Neural progenitor cell (in vitro differentiated cells): ENCODE results near the gene ENSA. TPM values are rescaled to one million over a fixed set of nuclear protein-coding genes. Genes with fewer than 3 reads are reported as not detected.

Experiments
- DNase-seq: peaks from one replicate; pipeline ENCODE4 v3.0.0-alpha.2; 2016; ENCODE audit warnings: low spot score
- H2AFZ ChIP-seq: fragments of 200-600 bp; sonication (generic); replicated peaks from 2 replicates; pipeline ENCODE4 v1.6.1; 2016; ENCODE audit warnings: antibody characterized with exemption
- H3F3A ChIP-seq: fragments of 200-600 bp; sonication (generic); 2 replicates; pipeline ENCODE4 v1.6.1; 2016; ENCODE audit warnings: antibody characterized with exemption, low read depth
- H3K27ac ChIP-seq: fragments of 200-600 bp; sonication (generic); 2 replicates; pipeline ENCODE4 v1.5.1; 2016; ENCODE audit warnings: mild to moderate bottlenecking
- H3K27me3 ChIP-seq: fragments of 200-600 bp; sonication (generic); 2 replicates; pipeline ENCODE4 v1.6.1; 2016; ENCODE audit warnings: mild to moderate bottlenecking, moderate library complexity
- H3K36me3 ChIP-seq: fragments of 200-600 bp; sonication (generic); 2 replicates; pipeline ENCODE4 v1.5.1; 2016
- H3K4me1 ChIP-seq: fragments of 200-600 bp; sonication (generic); 2 replicates; pipeline ENCODE4 v1.6.1; 2016; ENCODE audit warnings: mixed run types
- H3K4me2 ChIP-seq: fragments of 200-600 bp; sonication (generic); 2 replicates; pipeline ENCODE4 v1.6.1; 2016
- H3K4me3 ChIP-seq: fragments of 200-600 bp; sonication (generic); 2 replicates; pipeline ENCODE4 v1.5.1; 2016
- H3K79me2 ChIP-seq: fragments of 200-600 bp; sonication (generic); 2 replicates; pipeline ENCODE4 v1.6.1; 2016; ENCODE audit warnings: low read depth
- H3K9ac ChIP-seq: fragments of 200-600 bp; sonication (generic); 2 replicates; pipeline ENCODE4 v1.6.1; 2016
- H3K9me3 ChIP-seq: fragments of 200-600 bp; sonication (generic); 2 replicates; pipeline ENCODE4 v1.5.1; 2016; ENCODE audit warnings: low read depth
- H4K20me1 ChIP-seq: fragments of 200-600 bp; sonication (generic); 2 replicates; pipeline ENCODE4 v1.6.1; 2016; ENCODE audit warnings: low read depth
- H3K27ac Mint-ChIP-seq: 3 replicates; pipeline ENCODE4 v1.8.0; 2021; ENCODE audit warnings: mixed read lengths
- H3K27me3 Mint-ChIP-seq: 2 replicates; pipeline ENCODE4 v1.8.0; 2022; ENCODE audit warnings: low read depth, mild to moderate bottlenecking, inconsistent platforms, moderate library complexity, mixed read lengths; ENCODE audit not compliant: insufficient read depth
- H3K36me3 Mint-ChIP-seq: 3 replicates; pipeline ENCODE4 v1.8.0; 2021; ENCODE audit warnings: mixed read lengths
- H3K4me1 Mint-ChIP-seq: 3 replicates; pipeline ENCODE4 v1.8.0; 2021; ENCODE audit warnings: mixed read lengths
- H3K4me3 Mint-ChIP-seq: 3 replicates; pipeline ENCODE4 v1.8.0; 2021; ENCODE audit warnings: mild to moderate bottlenecking, moderate library complexity, mixed read lengths
- H3K9me3 Mint-ChIP-seq: 3 replicates; pipeline ENCODE4 v1.8.0; 2020; ENCODE audit warnings: mixed read lengths
- EZH2 ChIP-seq: fragments of 200-600 bp; sonication (generic); IDR thresholded peaks from 2 replicates; pipeline ENCODE4 v1.6.1; 2017; ENCODE audit warnings: antibody characterized with exemption, mild to moderate bottlenecking, moderate library complexity
- EZH2phosphoT487 ChIP-seq: fragments of 200-600 bp; sonication (generic); IDR thresholded peaks from 2 replicates; pipeline ENCODE4 v1.6.1; 2017; ENCODE audit warnings: antibody characterized with exemption
- total RNA-seq: library from RNA; depleted of rRNA; stranded (reverse); fragments of >200 nt; gene quantifications from 2 replicates; pipeline ENCODE4 v1.2.3, GENCODE V29; 2015; ENCODE audit warnings: low replicate concordance
- TF ChIP-seq, protein P1 (sequence below): fragments of 200-600 bp; sonication (generic); IDR thresholded peaks from 2 replicates; pipeline ENCODE4 v1.5.1; 2017; ENCODE audit warnings: antibody characterized with exemption, mild to moderate bottlenecking

ENSA gene
- total RNA-seq, 1 donor from 2014 or later: 201 TPM

DNA sequence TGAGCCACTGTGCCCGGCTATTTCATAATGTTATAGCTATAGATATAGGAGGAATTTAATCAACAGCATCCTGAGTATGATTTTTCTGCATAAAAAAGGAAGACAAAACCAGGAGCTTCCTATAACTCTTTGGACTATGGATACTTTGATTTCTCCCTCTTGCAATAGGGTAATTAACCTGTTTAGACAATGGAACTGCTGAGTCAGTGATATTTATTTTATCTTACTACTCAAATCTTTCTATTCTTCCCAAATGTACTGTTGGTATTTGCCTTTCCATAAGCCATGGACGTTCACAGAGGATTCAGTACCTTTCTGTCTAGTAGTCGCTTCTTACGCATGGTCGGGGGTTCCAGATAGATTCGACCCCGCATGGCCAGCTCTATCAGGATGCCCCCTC is 33.9 kb upstream of the ENSA start:
- H3K36me3 ChIP-seq: peaks cover 5% of the 10 kb centered on the region
- Mint-ChIP-seq H3K36me3 (peaks cover 22% of the 10 kb centered on the region), H3K27ac (no peak overlapping the region)

DNA sequence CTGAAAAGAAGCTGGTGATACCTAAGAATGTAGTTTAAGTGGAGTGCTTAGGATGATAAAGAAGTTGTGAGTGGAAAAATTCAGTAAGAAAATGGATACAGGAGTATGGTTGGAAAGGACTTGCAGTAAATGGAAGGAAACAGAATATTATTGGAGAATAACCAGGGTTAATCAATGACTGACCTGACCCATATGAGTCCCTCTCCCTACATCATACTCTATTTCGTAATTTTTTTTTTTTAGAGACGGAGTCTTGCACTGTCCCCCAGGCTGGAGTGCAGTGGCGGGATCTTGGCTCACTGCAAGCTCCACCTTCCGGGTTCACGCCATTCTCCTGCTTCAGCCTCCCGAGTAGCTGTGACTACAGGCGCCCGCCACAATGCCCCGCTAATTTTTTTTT is 33.4 kb upstream of the ENSA start:
- Histone ChIP-seq H3F3A (no peaks in the 10 kb centered on the region), H3K4me2 (no peak overlapping the region), H3K79me2 (no peaks in the 10 kb centered on the region), H3K36me3 (peaks cover 5% of the 10 kb centered on the region), H3K9ac (no peak overlapping the region), H3K27me3 (no peaks in the 10 kb centered on the region), H3K27ac (no peak overlapping the region), H4K20me1 (no peaks in the 10 kb centered on the region), H3K9me3 (no peaks in the 10 kb centered on the region), H2AFZ (no peak overlapping the region), H3K4me1 (no peaks in the 10 kb centered on the region), H3K4me3 (no peak overlapping the region)
- Mint-ChIP-seq H3K27ac (no peak overlapping the region), H3K4me3 (no peak overlapping the region), H3K36me3 (peaks cover 21% of the 10 kb centered on the region), H3K27me3 (no peaks in the 10 kb centered on the region), H3K4me1 (no peaks in the 10 kb centered on the region), H3K9me3 (no peaks in the 10 kb centered on the region)
- no peak for DNase-seq
- TF ChIP-seq EZH2phosphoT487 (no peak), EZH2 (no peak)
- TF ChIP-seq, protein P1, sequence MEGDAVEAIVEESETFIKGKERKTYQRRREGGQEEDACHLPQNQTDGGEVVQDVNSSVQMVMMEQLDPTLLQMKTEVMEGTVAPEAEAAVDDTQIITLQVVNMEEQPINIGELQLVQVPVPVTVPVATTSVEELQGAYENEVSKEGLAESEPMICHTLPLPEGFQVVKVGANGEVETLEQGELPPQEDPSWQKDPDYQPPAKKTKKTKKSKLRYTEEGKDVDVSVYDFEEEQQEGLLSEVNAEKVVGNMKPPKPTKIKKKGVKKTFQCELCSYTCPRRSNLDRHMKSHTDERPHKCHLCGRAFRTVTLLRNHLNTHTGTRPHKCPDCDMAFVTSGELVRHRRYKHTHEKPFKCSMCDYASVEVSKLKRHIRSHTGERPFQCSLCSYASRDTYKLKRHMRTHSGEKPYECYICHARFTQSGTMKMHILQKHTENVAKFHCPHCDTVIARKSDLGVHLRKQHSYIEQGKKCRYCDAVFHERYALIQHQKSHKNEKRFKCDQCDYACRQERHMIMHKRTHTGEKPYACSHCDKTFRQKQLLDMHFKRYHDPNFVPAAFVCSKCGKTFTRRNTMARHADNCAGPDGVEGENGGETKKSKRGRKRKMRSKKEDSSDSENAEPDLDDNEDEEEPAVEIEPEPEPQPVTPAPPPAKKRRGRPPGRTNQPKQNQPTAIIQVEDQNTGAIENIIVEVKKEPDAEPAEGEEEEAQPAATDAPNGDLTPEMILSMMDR: no peak

More for the DNA sequence above, 33.9 kb upstream of the ENSA start:
- Histone ChIP-seq H3F3A (no peaks in the 10 kb centered on the region), H3K4me2 (no peak overlapping the region), H3K27ac (no peak overlapping the region), H3K79me2 (no peaks in the 10 kb centered on the region), H2AFZ (no peak overlapping the region), H4K20me1 (no peaks in the 10 kb centered on the region), H3K9me3 (no peaks in the 10 kb centered on the region), H3K9ac (no peak overlapping the region), H3K4me1 (no peaks in the 10 kb centered on the region), H3K4me3 (no peak overlapping the region), H3K27me3 (no peaks in the 10 kb centered on the region)
- TF ChIP-seq, protein P1: no peak
- no peak for TF ChIP-seq EZH2phosphoT487
- no peak for TF ChIP-seq EZH2
- Mint-ChIP-seq H3K4me3 (no peak overlapping the region), H3K4me1 (no peaks in the 10 kb centered on the region), H3K27me3 (no peaks in the 10 kb centered on the region), H3K9me3 (no peaks in the 10 kb centered on the region)
- DNase-seq: no peak

DNA sequence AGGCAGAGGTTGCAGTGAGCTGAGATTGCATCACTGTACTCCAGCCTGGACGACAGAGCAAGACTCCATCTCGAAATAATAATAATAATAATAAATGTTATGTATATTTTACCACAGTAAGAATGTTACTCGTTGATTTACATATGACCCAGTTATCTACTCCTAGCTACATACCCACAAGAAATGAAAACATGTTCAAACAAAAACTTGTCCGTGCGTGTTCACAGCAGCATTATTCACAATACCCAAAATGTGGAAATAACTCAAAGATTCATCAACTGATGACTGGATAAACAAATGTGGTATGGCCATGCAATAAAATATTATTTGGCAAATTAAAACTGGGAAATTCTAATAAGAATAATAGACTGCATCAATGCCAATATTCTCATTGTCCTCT is 31.7 kb upstream of the ENSA start:
- H3K27ac ChIP-seq: no peak overlapping the region
- no peaks in the 10 kb centered on the region for H3K79me2 ChIP-seq
- no peaks in the 10 kb centered on the region for H3F3A ChIP-seq
- peaks cover 5% of the 10 kb centered on the region for H3K36me3 ChIP-seq
- H3K4me1 ChIP-seq: no peaks in the 10 kb centered on the region
- Mint-ChIP-seq H3K4me3 (no peak overlapping the region), H3K27ac (no peak overlapping the region), H3K36me3 (peaks cover 18% of the 10 kb centered on the region), H3K9me3 (no peaks in the 10 kb centered on the region), H3K4me1 (no peaks in the 10 kb centered on the region), H3K27me3 (no peaks in the 10 kb centered on the region)
- no peak overlapping the region for H2AFZ ChIP-seq
- H4K20me1 ChIP-seq: no peaks in the 10 kb centered on the region
- no peak overlapping the region for H3K4me2 ChIP-seq
- H3K9me3 ChIP-seq: no peaks in the 10 kb centered on the region
- TF ChIP-seq EZH2phosphoT487 (no peak), EZH2 (no peak)
- TF ChIP-seq, protein P1: no peak
- H3K4me3 ChIP-seq: no peak overlapping the region
- no peak overlapping the region for H3K9ac ChIP-seq
- DNase-seq: no peak
- no peaks in the 10 kb centered on the region for H3K27me3 ChIP-seq
